ENCODE data around the gene ZNF362.

DNA sequence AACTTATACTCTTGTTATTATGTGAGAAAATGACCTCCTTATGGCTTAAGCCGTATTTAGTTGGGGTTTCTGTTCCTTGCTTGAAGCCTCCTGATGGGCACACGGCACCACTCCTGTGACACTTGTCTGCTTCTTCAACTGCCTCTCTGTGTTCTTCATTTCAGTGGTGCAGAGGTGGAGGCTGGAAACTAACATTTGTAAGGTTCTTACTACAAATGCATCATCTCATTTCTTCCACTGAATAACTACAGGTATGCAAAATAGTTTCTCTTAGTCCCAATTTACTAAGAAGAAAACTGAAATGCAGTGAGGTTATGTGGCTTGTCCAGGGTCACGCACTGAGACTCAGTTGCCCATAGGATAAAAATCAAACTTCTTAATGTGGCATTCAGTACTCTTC is 23.6 kb upstream of the ZNF362 start:
- no peak for TF ChIP-seq GABPA (IDR thresholded peaks at IDR 0.05; ENCODE audit: low read depth)
- TF ChIP-seq CTCF (IDR thresholded peaks at IDR 0.05; ENCODE audit: insufficient read depth, low read length): no peak
- TF ChIP-seq POLR2AphosphoS5 (IDR thresholded peaks at IDR 0.05; ENCODE audit: low read depth): no peak
- TF ChIP-seq, protein P1, sequence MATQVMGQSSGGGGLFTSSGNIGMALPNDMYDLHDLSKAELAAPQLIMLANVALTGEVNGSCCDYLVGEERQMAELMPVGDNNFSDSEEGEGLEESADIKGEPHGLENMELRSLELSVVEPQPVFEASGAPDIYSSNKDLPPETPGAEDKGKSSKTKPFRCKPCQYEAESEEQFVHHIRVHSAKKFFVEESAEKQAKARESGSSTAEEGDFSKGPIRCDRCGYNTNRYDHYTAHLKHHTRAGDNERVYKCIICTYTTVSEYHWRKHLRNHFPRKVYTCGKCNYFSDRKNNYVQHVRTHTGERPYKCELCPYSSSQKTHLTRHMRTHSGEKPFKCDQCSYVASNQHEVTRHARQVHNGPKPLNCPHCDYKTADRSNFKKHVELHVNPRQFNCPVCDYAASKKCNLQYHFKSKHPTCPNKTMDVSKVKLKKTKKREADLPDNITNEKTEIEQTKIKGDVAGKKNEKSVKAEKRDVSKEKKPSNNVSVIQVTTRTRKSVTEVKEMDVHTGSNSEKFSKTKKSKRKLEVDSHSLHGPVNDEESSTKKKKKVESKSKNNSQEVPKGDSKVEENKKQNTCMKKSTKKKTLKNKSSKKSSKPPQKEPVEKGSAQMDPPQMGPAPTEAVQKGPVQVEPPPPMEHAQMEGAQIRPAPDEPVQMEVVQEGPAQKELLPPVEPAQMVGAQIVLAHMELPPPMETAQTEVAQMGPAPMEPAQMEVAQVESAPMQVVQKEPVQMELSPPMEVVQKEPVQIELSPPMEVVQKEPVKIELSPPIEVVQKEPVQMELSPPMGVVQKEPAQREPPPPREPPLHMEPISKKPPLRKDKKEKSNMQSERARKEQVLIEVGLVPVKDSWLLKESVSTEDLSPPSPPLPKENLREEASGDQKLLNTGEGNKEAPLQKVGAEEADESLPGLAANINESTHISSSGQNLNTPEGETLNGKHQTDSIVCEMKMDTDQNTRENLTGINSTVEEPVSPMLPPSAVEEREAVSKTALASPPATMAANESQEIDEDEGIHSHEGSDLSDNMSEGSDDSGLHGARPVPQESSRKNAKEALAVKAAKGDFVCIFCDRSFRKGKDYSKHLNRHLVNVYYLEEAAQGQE (IDR thresholded peaks at IDR 0.05; ENCODE audit: insufficient replicate concordance, low read depth): no peak

Measured in HL-60 (cell line).